Measurements from ENCODE around the gene SSH3.

SSH3 gene

DNA sequence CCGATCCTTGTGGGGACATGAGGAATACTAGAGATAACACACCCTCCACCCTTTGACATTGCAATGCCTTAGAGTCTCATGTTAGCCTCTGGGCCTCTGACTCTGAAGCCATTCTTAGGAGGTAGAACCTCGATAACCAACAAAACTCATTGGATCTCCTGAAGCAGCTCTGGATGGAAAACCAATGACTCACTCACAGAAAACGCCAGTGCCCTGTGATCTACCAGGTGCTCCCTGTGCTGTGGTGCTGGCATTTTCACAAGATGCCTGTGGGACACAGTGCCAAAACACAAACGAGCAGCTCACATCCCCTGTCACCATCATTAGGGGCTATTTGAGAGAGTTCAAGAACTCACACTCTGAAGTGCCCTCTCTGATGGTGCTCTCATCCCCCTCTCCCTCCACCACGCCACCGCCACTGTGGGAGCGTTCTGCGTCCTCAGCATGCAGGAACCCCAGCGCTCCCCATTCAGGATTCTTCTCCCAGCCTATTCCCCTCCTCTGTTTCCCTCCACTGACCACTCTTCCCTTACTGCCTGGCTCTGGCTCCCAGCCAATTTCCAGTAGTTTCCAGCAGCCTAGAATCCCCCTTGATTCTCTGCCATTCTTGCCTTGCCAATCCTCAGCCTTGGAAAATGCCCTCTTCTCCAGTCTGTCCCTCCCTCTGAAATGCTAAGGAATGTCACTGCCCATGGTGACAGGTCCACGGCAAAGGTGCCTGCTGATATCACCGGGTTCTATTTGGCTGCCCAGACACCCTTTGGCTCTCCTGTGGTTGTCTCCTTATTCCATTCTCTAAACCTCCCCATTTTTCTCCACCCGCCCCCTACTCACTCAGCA, 54.7 kb downstream of the SSH3 start:
- no peak for DNase-seq (ENCODE audit: low read depth in 2 of 3, low spot score in 1 of 3)
